LNCaP clone FGC (cell line): Measurements from ENCODE around the gene FLOT1.

ENCODE experiments used
- DNase-seq: peaks from one replicate; pipeline ENCODE4 v3.0.0-alpha.2; 2011; ENCODE audit warnings: low read depth
- H3K4me3 ChIP-seq: 2 replicates; pipeline ENCODE4 v1.5.1; 2011; ENCODE audit warnings: mild to moderate bottlenecking, low read depth, low read length, control low read depth
- CTCF ChIP-seq: IDR thresholded peaks from 2 replicates; pipeline ENCODE4 v1.5.1; 2012; ENCODE audit warnings: mild to moderate bottlenecking; ENCODE audit not compliant: control insufficient read depth, insufficient read depth; ENCODE audit errors: extremely low read depth

Gene FLOT1

GRCh38 chr6:30679765-30680535 lies 62.5 kb downstream of the FLOT1 start:
- DNase-seq: no peak
- no peak for TF ChIP-seq CTCF
- no peak overlapping the region for H3K4me3 ChIP-seq

- H3K4me3 ChIP-seq: no peak overlapping the region
- DNase-seq: no peak
- peak; percentile 92 for TF ChIP-seq CTCF
These were observed 63.3 kb downstream of the FLOT1 start for GRCh38 chr6:30678964-30679726.
